Measurements from ENCODE around the gene MAP2K1.

DNA sequence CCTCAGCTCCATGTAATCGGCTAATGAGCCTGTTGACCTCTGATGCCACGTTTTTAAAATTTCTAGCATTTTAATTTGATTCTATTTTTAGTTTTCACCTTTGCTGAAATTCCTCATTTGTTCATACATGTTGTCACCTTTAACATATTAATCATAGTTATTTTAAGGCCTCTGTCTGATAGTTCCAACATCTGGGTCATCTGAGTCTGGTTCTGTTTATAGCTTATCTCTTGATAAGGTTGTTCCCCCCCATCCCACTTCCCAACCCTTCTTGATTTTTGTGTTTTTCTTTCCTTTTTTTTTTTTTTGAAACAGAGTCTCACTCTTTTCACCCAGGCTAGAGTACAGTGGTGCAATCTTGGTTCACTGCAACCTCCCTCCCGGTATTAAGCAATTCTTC, 36.4 kb downstream of the MAP2K1 start:
- TF ChIP-seq, protein P1, sequence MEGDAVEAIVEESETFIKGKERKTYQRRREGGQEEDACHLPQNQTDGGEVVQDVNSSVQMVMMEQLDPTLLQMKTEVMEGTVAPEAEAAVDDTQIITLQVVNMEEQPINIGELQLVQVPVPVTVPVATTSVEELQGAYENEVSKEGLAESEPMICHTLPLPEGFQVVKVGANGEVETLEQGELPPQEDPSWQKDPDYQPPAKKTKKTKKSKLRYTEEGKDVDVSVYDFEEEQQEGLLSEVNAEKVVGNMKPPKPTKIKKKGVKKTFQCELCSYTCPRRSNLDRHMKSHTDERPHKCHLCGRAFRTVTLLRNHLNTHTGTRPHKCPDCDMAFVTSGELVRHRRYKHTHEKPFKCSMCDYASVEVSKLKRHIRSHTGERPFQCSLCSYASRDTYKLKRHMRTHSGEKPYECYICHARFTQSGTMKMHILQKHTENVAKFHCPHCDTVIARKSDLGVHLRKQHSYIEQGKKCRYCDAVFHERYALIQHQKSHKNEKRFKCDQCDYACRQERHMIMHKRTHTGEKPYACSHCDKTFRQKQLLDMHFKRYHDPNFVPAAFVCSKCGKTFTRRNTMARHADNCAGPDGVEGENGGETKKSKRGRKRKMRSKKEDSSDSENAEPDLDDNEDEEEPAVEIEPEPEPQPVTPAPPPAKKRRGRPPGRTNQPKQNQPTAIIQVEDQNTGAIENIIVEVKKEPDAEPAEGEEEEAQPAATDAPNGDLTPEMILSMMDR (IDR thresholded peaks at IDR 0.05): no peak
- no peak for TF ChIP-seq POLR2AphosphoS5 (IDR thresholded peaks at IDR 0.05)
- no peak for TF ChIP-seq POLR2A (IDR thresholded peaks at IDR 0.05; ENCODE audit: low read depth)
- no peak for TF ChIP-seq EP300 (IDR thresholded peaks at IDR 0.05)
